HG03442 (cell line): ENCODE data around the gene SUMO3.

ENCODE experiments used
- ATAC-seq: cut with Tn5 transposase; IDR thresholded peaks from one replicate; pipeline ENCODE4 v1.9.1; 2021; ENCODE audit warnings: mild to moderate bottlenecking, moderate library complexity; ENCODE audit not compliant: unreplicated experiment

The SUMO3 gene

GRCh38 chr21:44804762-44805161 lies 13.1 kb downstream of the SUMO3 start:
- no peak for ATAC-seq

GRCh38 chr21:44803651-44804050 lies 14.2 kb downstream of the SUMO3 start:
- ATAC-seq = no peak

- ATAC-seq = no peak
Measured at GRCh38 chr21:44802396-44803153, 15.3 kb downstream of the SUMO3 start.

- ATAC-seq = peak; percentile 63
Measured at GRCh38 chr21:44801468-44802395, 16.1 kb downstream of the SUMO3 start, which contains the start of gene UBE2G2. Gene UBE2G2, minus strand, starts transcription at chr21:44801820. Its CDS starts 72 bp downstream, at chr21:44801748.

- ATAC-seq = no peak
Measured at GRCh38 chr21:44800971-44801467, 16.8 kb downstream of the SUMO3 start.

GRCh38 chr21:44800103-44800502 lies 17.8 kb downstream of the SUMO3 start:
- no peak for ATAC-seq

GRCh38 chr21:44799646-44800045 lies 18.2 kb downstream of the SUMO3 start:
- ATAC-seq = no peak

- no peak for ATAC-seq
Measured at GRCh38 chr21:44797775-44798174, 20.1 kb downstream of the SUMO3 start.

- ATAC-seq = no peak
Measured at GRCh38 chr21:44795342-44795741, 22.5 kb downstream of the SUMO3 start.

- ATAC-seq = no peak
Measured at GRCh38 chr21:44793592-44794374, 24.1 kb downstream of the SUMO3 start.

- no peak for ATAC-seq
Measured at GRCh38 chr21:44792702-44793591, 24.9 kb downstream of the SUMO3 start.

- ATAC-seq = no peak
Measured at GRCh38 chr21:44791993-44792392, 25.9 kb downstream of the SUMO3 start.

GRCh38 chr21:44791246-44791645 lies 26.6 kb downstream of the SUMO3 start:
- no peak for ATAC-seq

GRCh38 chr21:44790368-44790767 lies 27.5 kb downstream of the SUMO3 start:
- no peak for ATAC-seq

GRCh38 chr21:44789880-44790279 lies 28.0 kb downstream of the SUMO3 start:
- no peak for ATAC-seq

- no peak for ATAC-seq
Measured at GRCh38 chr21:44785620-44786335, 32.1 kb downstream of the SUMO3 start.

GRCh38 chr21:44784810-44785209 lies 33.1 kb downstream of the SUMO3 start:
- ATAC-seq = no peak

GRCh38 chr21:44783020-44783696 lies 34.7 kb downstream of the SUMO3 start:
- no peak for ATAC-seq
